ENCODE results near the gene USP15.

The USP15 gene

GRCh38 chr12:62285284-62285683 lies 25.1 kb downstream of the USP15 start:
- DNase-seq = no peak

DNA sequence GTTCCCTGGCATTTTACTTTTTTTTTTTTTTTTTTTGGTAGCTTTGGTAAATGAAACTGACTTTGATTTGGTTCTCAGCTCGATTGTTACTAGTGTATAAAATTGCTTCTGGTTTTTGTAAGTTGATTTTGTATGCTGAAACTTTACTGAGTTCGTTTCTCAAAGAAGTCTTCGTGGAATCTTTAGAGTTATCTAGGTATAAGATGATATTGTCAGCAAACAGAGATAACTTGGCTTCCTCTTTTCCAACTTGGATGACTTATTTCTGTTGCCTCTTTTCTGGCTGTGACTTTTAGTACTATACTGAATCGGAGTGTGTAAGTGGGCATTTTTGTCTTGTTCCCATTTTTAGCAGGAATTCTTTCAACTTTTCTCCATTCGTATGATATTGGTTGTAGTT lies 28.1 kb downstream of the USP15 start:
- DNase-seq = no peak

DNA sequence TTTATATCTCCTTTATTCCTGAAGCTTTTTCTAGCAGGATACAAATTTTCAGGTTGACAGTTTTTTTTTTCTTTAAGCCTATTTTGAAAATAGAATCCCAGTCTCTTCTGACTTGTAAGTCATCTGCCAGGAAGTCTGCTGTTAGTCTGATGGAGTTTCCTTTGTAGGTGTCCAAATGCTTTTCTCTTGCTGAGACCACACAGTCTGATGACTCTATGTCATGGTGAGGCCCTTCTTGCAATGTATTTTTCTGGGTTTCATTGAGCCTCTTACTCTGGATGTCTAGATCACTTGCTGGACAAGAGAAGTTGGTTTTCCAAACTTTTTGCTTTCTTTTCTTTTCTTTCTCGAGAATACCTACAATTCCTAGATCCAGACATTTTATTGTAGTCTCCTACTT lies 30.6 kb downstream of the USP15 start:
- no peak for DNase-seq

DNA sequence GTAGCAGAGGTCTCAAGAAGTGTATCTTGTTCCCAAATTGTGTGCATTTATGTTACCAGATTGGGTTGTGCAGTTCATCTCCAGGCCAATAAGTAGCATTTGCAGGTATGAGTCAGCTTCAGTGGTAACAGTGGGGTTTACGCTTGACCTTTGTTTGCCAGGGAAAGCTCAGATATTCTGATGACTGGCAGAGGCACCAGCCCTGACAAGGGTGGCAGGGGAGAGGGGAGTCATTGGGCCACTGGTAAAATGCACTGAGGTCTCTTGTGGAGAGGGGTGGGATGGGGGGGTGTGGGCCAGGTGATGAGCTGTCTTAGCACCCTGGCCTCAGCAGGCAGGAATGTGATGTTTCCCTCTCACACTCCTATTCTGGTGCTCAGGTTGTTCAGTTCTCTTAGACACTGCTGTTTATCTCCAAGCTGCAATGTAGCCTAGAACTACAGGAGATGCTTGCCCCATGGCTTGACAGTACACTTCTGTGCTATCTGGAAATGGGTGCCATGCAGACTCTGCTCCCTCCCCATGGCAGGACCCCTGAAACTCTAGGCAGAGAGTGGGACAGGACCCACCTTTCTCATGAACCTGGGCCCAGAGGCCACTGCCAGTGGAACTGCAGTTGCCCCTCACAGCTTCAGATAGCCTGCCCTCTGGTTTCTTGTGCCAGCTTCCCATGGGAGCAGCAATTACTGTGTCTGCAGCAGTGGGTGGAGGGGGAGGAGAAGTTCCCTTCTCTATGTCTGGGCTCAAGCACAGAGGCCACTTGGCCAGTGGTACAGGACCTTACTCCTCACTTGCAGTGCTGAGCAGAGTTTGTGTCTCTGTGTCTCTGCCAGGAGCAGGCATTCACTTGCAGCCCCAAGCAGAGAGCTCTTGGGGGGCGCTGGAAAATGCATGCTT lies 31.9 kb downstream of the USP15 start:
- DNase-seq = no peak

DNA sequence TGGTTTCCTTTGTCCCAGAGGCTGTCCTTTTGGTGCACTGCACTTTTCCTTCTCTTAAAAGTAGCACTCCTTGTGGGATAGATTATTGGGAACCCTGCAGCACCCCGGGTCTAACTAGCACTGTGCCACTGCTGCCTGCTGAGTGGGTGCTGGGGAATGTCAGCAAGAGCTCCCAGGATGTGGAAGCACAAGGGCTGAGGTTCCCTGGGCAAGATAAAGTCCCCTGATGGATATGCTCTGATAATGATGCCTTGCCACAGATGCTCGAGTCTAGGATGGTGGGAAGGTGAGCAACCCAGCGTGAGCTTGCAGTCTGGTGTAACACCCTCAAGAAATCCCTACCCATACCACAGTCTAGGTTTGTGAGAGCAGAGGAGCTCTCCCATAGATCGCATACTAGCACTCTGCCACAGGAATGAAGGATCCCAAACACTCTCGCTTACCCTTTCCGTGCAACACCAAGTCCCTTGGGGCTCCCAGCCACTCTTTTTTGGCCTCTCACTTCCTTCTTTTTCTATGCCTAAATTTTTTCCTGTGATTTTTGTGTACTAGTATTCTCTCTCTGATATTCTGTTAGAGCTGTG lies 32.6 kb downstream of the USP15 start:
- DNase-seq = no peak

- DNase-seq = no peak
Measured at GRCh38 chr12:62294378-62294777, 34.2 kb downstream of the USP15 start.

- no peak for DNase-seq
Measured at GRCh38 chr12:62296001-62296400, 35.8 kb downstream of the USP15 start.

- DNase-seq = no peak
Measured at GRCh38 chr12:62297321-62297720, 37.1 kb downstream of the USP15 start.

- no peak for DNase-seq
Measured at GRCh38 chr12:62299617-62300016, 39.4 kb downstream of the USP15 start.

GRCh38 chr12:62301080-62301798 lies 41.0 kb downstream of the USP15 start:
- no peak for DNase-seq

DNA sequence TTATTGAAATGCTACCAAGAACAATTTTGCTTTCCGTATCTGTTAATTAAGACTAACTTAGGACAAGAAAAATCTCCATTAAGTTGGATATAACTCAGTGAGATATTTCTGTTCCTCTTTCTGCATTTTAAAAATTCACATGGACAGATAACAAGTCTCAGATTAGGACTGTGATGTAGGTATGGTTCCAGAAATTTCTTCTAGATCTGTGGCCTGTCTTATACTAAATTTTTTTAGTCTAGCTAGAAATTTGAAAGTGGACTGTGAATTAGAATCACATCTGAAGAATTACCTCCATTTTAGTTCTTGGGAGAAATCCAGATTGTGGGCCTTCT lies 41.6 kb downstream of the USP15 start:
- no peak for DNase-seq

GRCh38 chr12:62304560-62304959 lies 44.4 kb downstream of the USP15 start:
- no peak for DNase-seq

DNA sequence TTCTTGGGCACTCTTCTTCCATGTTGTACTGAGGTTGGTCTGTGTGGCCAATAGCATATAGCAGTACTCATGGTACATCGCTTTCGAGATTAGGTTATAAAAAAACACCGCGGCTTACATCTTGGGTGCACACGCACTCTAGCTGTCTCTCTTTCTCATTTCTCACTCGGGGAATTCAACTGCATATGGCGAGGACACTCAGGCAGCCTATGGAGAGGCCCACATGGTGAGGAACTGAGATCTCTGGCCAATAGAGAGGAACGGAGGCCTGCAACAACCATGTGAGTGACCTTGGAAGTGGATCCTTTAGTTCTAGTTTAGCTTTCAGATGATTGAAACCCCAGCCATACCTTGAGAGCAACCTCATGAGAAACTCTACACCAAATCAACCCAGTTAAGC lies 45.6 kb downstream of the USP15 start:
- no peak for DNase-seq

DNA sequence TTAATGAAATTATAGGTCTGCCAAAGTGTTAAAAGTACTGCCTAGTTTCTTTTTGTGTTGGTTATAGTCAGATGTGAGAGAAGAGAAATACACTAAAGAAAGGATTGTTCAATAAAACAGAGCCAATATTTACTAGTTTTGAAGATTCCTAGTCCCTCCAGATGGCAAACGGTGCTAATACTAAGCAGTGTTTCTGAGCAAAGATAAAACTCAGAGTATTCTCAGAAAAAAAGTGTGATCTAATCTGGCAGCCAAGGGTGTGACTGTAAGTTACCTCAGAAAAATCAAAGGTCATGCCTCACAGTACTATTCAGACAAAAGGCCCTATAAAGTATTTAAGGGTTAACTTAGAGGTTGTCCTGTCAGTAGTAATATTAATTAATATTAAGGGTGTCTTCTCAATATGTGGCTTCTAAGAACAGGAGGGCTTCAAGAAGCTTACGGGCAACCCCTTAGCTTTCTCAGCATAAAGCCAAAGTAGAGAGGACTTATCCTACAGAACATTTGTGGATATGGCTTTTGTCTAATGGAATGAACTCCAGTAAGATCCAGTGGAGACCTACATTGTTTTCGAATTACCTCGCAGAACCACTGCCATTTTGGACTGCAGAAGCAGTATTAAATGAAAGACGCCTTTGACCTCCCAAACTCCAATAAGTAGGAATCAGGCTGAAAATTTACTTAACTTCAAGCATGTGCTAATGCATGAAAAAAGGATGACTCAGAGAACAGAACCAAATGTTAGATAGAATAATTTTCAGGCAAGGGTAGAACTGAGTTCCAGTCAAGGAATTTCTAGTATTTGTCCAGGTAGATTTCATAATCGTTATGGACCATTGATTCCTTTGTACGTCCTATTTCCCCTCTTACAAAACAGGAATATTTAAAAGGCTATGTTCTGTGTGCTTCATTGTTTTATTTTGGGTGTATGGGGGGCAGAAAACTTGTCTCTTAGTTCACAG lies 46.6 kb downstream of the USP15 start:
- no peak for DNase-seq

- no peak for DNase-seq
Measured at GRCh38 chr12:62308201-62308600, 48.0 kb downstream of the USP15 start.

GRCh38 chr12:62313727-62314380 lies 53.6 kb downstream of the USP15 start:
- DNase-seq = no peak

GRCh38 chr12:62317017-62317416 lies 56.8 kb downstream of the USP15 start:
- DNase-seq = no peak

GRCh38 chr12:62319058-62319457 lies 58.9 kb downstream of the USP15 start:
- DNase-seq = no peak

- DNase-seq = no peak
Measured at GRCh38 chr12:62320054-62320453, 59.9 kb downstream of the USP15 start.

DNA sequence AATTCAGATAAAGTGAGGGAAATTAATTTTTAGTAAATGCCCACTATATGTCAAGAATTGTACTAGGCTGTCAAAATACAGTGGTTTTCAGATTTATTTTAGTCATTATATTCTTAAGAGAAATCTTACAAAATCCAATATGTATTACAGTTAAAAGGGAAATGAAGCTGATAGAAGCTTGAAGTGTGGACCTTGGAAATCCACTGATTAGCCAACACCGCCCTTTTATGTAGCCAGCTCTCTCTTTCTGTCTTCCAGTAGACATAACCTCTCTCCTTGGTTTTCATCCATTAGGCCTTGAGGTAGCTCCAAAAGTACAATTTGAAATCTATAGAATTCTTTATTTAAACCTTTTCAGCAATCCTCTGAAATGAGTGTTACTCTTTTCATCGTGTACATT lies 63.2 kb downstream of the USP15 start:
- DNase-seq = no peak

DNA sequence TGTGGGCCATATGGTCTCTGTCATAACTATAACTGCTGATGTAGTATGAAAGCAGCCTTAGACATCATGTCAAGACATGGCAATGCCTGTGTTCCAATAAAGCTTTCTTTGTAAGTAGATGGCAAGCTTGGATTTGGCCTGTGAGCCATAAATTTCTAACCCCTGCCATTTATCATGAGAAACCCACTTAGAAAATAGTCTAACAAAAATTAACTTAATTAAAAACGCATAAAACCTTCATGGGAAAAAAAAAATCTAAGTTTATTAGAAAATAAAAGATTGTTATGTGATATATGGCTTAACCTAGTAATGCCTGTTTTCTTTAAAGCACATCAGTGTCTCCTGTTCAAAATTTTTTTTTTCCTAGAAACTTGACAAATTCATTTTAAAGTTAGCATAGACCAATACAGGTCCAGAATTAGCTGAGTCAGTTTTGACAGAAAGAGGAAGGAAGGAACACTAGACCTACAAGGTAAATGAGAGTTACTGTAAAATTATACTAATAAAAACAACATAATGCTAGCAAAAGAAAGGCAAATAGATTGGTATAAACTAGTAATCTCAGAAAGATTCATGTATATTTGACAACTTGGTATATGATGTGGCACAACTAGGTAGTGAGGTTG lies 68.2 kb downstream of the USP15 start:
- DNase-seq = no peak

DNA sequence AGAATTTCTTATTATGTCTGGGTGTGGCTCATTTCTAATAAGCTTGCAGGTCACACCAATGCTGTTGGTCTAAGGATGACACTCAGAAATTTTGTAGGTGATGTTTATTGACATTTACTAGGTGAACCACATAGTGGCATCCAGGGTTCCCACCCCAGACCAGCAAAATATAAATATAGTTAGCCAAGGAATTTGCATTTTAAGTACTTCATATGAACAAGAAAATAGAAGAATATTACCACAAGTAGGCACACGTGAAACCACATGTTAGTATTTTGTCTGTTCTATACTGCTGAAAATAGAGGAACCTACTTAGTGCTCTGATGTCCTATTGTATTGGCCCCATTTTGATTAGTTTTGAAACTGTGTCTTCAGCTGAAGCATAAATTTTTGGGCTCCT lies 71.1 kb downstream of the USP15 start:
- DNase-seq = no peak

All from NCI-H2227 treated with DMSO at 0.1 percent for 48 hours (cell line).